Measurements from ENCODE around the gene TMEM9. TPM values are rescaled to one million over a fixed set of nuclear protein-coding genes. Genes with fewer than 3 reads are reported as not detected.

Gene TMEM9
- total and polyA plus RNA-seq, 8 donors = 64.0 to 148 (median 133) TPM

GRCh38 chr1:201137579-201138310 lies 16.5 kb downstream of the TMEM9 start:
- H3K27me3 ChIP-seq = no peaks in the 10 kb centered on the region
- peak in 1 of 4 donors; percentile 59 for DNase-seq
- H3K4me3 ChIP-seq = no peak overlapping the region
- TF ChIP-seq, protein P1, sequence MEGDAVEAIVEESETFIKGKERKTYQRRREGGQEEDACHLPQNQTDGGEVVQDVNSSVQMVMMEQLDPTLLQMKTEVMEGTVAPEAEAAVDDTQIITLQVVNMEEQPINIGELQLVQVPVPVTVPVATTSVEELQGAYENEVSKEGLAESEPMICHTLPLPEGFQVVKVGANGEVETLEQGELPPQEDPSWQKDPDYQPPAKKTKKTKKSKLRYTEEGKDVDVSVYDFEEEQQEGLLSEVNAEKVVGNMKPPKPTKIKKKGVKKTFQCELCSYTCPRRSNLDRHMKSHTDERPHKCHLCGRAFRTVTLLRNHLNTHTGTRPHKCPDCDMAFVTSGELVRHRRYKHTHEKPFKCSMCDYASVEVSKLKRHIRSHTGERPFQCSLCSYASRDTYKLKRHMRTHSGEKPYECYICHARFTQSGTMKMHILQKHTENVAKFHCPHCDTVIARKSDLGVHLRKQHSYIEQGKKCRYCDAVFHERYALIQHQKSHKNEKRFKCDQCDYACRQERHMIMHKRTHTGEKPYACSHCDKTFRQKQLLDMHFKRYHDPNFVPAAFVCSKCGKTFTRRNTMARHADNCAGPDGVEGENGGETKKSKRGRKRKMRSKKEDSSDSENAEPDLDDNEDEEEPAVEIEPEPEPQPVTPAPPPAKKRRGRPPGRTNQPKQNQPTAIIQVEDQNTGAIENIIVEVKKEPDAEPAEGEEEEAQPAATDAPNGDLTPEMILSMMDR (IDR thresholded peaks at IDR 0.05) = no peak
- no peaks in the 10 kb centered on the region for H3K9me3 ChIP-seq
- intact Hi-C loops (cut with DNase I) = no loop called here
- H3K36me3 ChIP-seq = peaks cover 0 to 64% of the 10 kb centered on the region in 2 donors
- H3K27ac ChIP-seq = peak overlapping the region in 1 of 2 donors; percentile 7
- peak; percentile 62 for ATAC-seq
- no peaks in the 10 kb centered on the region for H3K4me1 ChIP-seq

DNA sequence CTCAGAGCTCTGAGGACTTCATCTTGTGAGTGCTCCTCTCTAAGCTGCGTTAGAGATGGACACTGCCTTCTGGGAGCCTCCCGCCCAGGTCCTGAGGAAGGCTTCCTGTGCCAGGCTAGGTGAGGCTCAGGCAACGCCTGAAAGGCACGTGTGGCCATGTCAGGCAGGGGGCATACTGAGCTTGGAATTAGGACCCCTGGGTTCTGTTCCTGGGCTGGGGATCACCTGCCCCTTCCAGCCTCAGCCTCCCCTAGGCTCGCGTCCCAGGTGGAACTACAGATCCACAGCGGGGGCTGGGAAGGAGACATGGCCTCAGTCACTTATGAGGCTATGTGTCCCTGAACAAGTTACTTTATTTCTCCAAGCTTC lies 17.3 kb downstream of the TMEM9 start:
- ATAC-seq (no peak), DNase-seq (no peak)
- Histone ChIP-seq H3K9me3 (no peaks in the 10 kb centered on the region), H3K27me3 (no peaks in the 10 kb centered on the region), H3K36me3 (peaks cover 0 to 56% of the 10 kb centered on the region in 2 donors), H3K4me1 (no peaks in the 10 kb centered on the region), H3K4me3 (no peak overlapping the region), H3K27ac (no peak overlapping the region)
- intact Hi-C loops (cut with DNase I) = no loop called here
- TF ChIP-seq, protein P1 (IDR thresholded peaks at IDR 0.05) = no peak

- H3K27ac ChIP-seq = no peak overlapping the region
- intact Hi-C loops (cut with DNase I) = no loop called here
- no peak for ATAC-seq
- H3K36me3 ChIP-seq = peaks cover 0 to 51% of the 10 kb centered on the region in 2 donors
- no peak for DNase-seq
- H3K27me3 ChIP-seq = no peaks in the 10 kb centered on the region
- H3K9me3 ChIP-seq = no peaks in the 10 kb centered on the region
- no peak overlapping the region for H3K4me3 ChIP-seq
- TF ChIP-seq, protein P1 (IDR thresholded peaks at IDR 0.05) = no peak
- H3K4me1 ChIP-seq = no peaks in the 10 kb centered on the region
Measured at GRCh38 chr1:201136355-201137023, 17.8 kb downstream of the TMEM9 start.

DNA sequence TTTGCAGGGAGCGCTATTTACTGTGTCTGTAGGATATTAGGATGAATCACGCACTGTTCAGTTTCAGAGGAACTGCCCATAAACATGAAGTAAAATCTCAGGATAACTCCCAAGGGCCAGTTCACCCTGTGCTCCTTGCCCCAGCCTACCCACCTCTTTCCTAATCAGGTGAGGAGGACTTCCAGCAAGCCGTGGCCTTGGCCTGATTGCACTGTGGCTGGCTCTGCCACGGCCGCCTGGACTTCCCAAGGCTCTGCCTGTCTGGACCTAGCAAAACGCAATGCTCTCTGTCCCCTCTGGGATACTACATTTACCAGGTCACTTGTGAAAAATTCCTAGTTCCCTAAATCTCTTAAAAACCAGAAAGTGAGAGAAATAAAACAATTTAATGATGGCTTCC lies 19.9 kb downstream of the TMEM9 start:
- no peak for ATAC-seq

DNA sequence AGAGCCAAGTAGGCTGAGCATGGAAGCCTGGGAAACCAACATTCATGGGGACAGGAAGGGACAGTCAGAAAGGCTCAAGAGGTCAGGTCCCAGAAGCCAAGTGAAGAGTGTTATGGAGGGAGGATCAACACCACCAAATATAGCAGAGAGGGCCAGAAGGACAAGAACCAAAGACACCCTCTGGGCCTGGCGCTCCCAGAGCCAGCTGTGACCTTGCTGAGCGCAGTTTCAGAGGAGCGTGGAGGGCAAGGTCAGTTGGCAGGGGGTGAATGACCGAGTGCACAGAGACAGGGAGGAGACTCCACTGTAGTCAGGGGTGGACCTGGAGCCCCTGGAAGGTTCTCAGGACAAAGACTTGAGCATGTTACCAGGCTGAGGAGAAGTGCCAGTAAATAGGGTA lies 22.9 kb downstream of the TMEM9 start:
- Histone ChIP-seq H3K36me3 (peaks cover 0 to 21% of the 10 kb centered on the region in 2 donors), H3K9me3 (no peaks in the 10 kb centered on the region), H3K27ac (no peak overlapping the region), H3K27me3 (no peaks in the 10 kb centered on the region), H3K4me1 (no peaks in the 10 kb centered on the region), H3K4me3 (no peak overlapping the region)
- intact Hi-C loops (cut with DNase I) = no loop called here
- TF ChIP-seq, protein P1 (IDR thresholded peaks at IDR 0.05) = no peak
- DNase-seq (no peak), ATAC-seq (no peak)

More for the DNA sequence above, 19.9 kb downstream of the TMEM9 start:
- no peaks in the 10 kb centered on the region for H3K9me3 ChIP-seq
- H3K4me1 ChIP-seq = no peaks in the 10 kb centered on the region
- no peak overlapping the region for H3K27ac ChIP-seq
- H3K27me3 ChIP-seq = no peaks in the 10 kb centered on the region
- intact Hi-C loops (cut with DNase I) = no loop called here
- DNase-seq = no peak
- peaks cover 0 to 30% of the 10 kb centered on the region in 2 donors for H3K36me3 ChIP-seq
- TF ChIP-seq, protein P1 (IDR thresholded peaks at IDR 0.05) = no peak
- H3K4me3 ChIP-seq = no peak overlapping the region

Data from left lung (tissue), 10 donors.